T47D (cell line): Measurements from ENCODE around the gene FYN.

Source experiments
- DNase-seq, 2 experiments: peaks; one replicate each; pipeline versions ENCODE4 v3.0.0 to v3.0.0-alpha.2; 2011 to 2012; ENCODE audit warnings: low read depth in 1 of 2, low spot score in 1 of 2
- JUND ChIP-seq: IDR thresholded peaks from 2 replicates; pipeline ENCODE4 v1.6.1; 2012; ENCODE audit warnings: low read depth
- in situ Hi-C: cut with HindIII; loops from 2 replicates; pipeline ENCODE4 v1.10.0; 2016; ENCODE audit warnings: low sequenced_read_pairs, low pct_unique_long_range_greater_than_20kb

FYN gene

GRCh38 chr6:111662794-111663593 lies 210.3 kb downstream of the FYN start:
- TF ChIP-seq JUND, result no peak
- DNase-seq, result no peak
- in situ Hi-C loops, result no loop called here

GRCh38 chr6:111662072-111662793 lies 211.0 kb downstream of the FYN start:
- DNase-seq, result no peak
- in situ Hi-C loops, result no loop called here
- TF ChIP-seq JUND, result no peak

- in situ Hi-C loops, result no loop called here
- peak; percentile 6 to 30 for DNase-seq
- no peak for TF ChIP-seq JUND
These were observed 211.7 kb downstream of the FYN start for GRCh38 chr6:111661541-111662061.

DNA sequence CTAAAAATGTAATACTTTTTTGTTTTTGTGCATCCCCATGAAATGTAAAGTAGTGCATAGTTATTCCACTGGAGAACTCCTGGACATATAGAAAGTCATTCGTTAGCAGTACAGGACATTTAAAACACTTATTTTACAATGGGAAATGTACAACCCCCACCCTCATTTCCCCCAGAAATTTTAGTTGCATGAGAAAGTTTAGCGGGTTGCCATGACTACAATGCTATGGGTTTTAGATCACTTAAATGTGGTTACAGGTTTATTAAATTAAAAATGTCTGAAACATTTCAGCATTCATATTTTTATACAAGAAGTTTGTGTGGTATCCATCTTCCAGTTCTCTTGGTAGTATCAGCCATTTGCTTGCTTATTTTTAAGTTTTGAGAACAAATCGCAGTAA lies 212.7 kb downstream of the FYN start:
- no peak for TF ChIP-seq JUND
- in situ Hi-C loops, result no loop called here
- DNase-seq, result no peak

GRCh38 chr6:111658462-111659154 lies 214.6 kb downstream of the FYN start:
- no peak for TF ChIP-seq JUND
- in situ Hi-C loops, result no loop called here
- no peak for DNase-seq

DNA sequence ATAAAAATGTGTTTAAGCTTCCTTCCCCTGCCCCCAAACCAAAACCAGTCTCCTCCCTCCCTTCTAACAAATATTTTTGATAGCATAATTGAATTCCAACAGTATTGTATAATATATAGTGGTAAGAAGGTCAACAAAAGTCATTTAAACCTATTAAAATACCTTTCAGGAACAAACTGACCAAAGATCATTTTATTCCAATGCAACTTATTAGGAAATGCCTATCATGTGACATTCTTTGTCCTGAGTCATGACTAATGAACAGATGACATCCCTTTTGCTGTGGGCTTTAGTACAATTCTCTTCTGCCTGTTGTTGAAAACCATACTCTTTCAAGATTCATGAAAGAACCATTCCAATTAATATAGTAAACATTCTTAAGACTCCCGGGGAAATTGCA lies 216.1 kb downstream of the FYN start:
- no peak for DNase-seq
- in situ Hi-C loops, result no loop called here
- no peak for TF ChIP-seq JUND

DNA sequence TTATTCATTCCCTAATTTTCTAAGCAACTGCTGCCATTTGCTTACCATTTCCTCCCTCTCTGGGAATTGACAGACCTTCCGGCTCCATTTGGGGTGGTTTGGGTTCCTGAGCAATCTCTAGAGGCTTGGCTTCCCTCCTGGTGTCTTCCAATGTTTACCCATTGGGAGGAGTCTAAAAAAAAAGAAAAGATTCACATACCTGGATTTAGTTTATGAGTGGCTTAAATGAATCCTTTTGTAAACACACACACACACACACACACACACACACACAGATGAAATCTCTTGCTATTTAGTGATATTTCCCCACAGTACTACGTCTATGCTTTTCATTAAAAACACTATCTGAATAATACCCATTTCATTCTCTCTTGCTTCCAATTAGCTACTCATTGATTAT lies 219.3 kb downstream of the FYN start:
- peak in 1 of 2 experiments; percentile 60 for DNase-seq
- in situ Hi-C loops, result no loop called here
- no peak for TF ChIP-seq JUND

- no peak for DNase-seq
- no peak for TF ChIP-seq JUND
- in situ Hi-C loops, result no loop called here
These were observed 219.8 kb downstream of the FYN start for GRCh38 chr6:111653434-111653833.

DNA sequence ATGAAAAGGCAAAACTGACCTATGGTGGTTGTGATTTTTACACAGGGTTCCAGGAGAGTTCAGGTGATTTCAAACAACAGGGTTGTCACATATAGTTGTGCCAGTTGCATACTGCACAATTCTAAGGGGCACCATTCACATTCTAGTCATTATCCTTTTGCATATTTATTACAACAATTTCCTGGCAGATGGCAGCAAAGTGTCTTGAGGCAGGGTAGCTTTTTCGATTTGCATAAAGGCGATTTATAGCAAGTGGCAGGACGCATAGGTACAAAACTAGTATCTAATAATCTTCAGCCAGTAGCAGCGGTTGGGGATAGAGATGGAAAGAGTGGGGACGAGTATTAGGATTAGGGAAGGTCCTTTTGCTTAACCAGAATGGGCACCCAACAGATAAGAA lies 221.1 kb downstream of the FYN start:
- no peak for DNase-seq
- no peak for TF ChIP-seq JUND
- in situ Hi-C loops, result no loop called here

- TF ChIP-seq JUND, result no peak
- in situ Hi-C loops, result no loop called here
- DNase-seq, result no peak
These were observed 221.8 kb downstream of the FYN start for GRCh38 chr6:111651185-111652034.

- no peak for TF ChIP-seq JUND
- in situ Hi-C loops, result no loop called here
- no peak for DNase-seq
These were observed 223.2 kb downstream of the FYN start for GRCh38 chr6:111650049-111650448.

DNA sequence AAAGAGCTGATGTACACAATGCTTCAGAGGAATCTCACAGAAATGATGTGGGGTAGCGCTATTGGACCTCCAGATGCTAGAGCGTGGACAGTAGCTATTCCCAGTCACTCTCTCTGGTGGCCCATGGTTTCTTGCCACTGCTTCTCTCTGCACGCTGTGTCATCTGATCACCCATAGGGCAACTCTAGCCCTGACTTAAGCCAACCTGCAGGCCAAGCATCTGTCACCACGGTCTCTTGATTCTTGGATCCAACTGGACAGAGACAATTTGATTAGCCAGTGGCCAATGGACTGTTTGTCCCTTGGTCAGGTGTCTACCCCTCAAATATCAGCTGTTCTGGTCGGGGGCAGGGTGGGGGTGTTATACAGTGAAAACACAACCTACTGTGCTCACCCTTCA lies 225.2 kb downstream of the FYN start:
- no peak for TF ChIP-seq JUND
- in situ Hi-C loops, result no loop called here
- DNase-seq, result no peak
